Measurements from ENCODE around the gene PABPC1L. TPM values are rescaled to one million over a fixed set of nuclear protein-coding genes. Genes with fewer than 3 reads are reported as not detected.
"Not testable (repeated sequence)": the region's sequence is repeated elsewhere in the genome, so short reads cannot be mapped to it uniquely, and the experiment has no call there.

The PABPC1L gene
- total RNA-seq, 1 experiment from 2014 or later: 102 TPM

GRCh38 chr20:44866703-44867335 lies 43.0 kb upstream of the PABPC1L start:
- ATAC-seq: 0 out of 2 replicates have a peak, but pooled peaks have one; percentile 31

DNA sequence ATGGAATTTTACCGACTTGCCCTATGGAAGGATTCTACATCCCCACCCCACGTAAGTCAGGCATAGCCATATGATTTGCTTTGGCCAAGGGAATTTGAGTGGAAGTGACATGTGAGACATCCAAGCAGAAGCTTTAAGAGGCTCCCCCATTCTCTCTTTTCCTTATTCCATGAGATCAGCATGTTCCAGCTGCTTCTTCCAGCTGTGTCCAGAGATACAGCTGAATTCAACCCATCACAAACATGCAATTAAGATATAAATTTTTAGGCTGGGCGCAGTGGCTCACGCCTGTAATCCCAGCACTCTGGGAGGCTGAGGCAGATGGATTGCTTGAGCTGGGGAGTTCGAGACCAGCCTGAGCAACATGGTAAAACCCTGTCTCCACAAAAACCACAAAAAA lies 40.4 kb upstream of the PABPC1L start:
- intact Hi-C loops (cut with micrococcal nuclease; ENCODE audit: unreplicated experiment) (loop anchor here (5.0 to 10.0 kb wide), 2 partner anchors 67 to 185 kb away; no protein-coding TSS in a partner anchor), in situ Hi-C loops (cut with HindIII; ENCODE audit: low pct_unique_long_range_greater_than_20kb, low sequenced_read_pairs) (no loop called here)
- CTCF ChIA-PET: interaction anchor here (1.4 kb wide), 1 partner anchor 84 kb away, joined by 3 read pairs; no protein-coding TSS in a partner anchor
- Histone ChIP-seq H3K27ac (ENCODE audit: low read length) (no peak overlapping the region), H3K9me3 (ENCODE audit: control insufficient read depth, insufficient read depth, low read depth, low read length) (no peaks in the 10 kb centered on the region), H3K27me3 (ENCODE audit: control insufficient read depth, insufficient read depth, low read length) (no peaks in the 10 kb centered on the region), H3K4me1 (ENCODE audit: control insufficient read depth, insufficient read depth, low read length) (peaks cover 5% of the 10 kb centered on the region; the same call in 1 of the 2 replicates), H3K36me3 (ENCODE audit: control insufficient read depth, insufficient read depth, low read length) (no peaks in the 10 kb centered on the region), H3K4me3 (ENCODE audit: low read depth in 2 of 2, low read length in 2 of 2) (no peak overlapping the region)
- TF ChIP-seq CTCF (IDR thresholded peaks at IDR 0.05) (no peak), POLR2AphosphoS5 (IDR thresholded peaks at IDR 0.05; ENCODE audit: low read depth, low read length) (no peak), TCF7L2 (IDR thresholded peaks at IDR 0.05; ENCODE audit: low read depth, low read length) (no peak), REST (IDR thresholded peaks at IDR 0.05; ENCODE audit: insufficient read depth in 1 of 2, low read depth in 2 of 2, low read length in 1 of 2) (no peak), SIN3A (IDR thresholded peaks at IDR 0.05; ENCODE audit: borderline replicate concordance, insufficient read depth, low read depth, low read length) (no peak)
- POLR2A ChIA-PET: no interaction called here
- ATAC-seq: no peak
- DNase-seq (ENCODE audit: low read depth, low spot score): no peak
- BruUV-seq (replicated peaks): no TSS peak

More at GRCh38 chr20:44866703-44867335, 43.0 kb upstream of the PABPC1L start:
- POLR2A ChIA-PET: no interaction called here
- BruUV-seq (replicated peaks): no TSS peak
- peaks cover 5% of the 10 kb centered on the region; the same call in 1 of the 2 replicates for H3K4me1 ChIP-seq (ENCODE audit: control insufficient read depth, insufficient read depth, low read length)
- no peaks in the 10 kb centered on the region for H3K27me3 ChIP-seq (ENCODE audit: control insufficient read depth, insufficient read depth, low read length)
- in situ Hi-C loops (cut with HindIII; ENCODE audit: low pct_unique_long_range_greater_than_20kb, low sequenced_read_pairs) (no loop called here), intact Hi-C loops (cut with micrococcal nuclease; ENCODE audit: unreplicated experiment) (loop anchor here (1.0 to 10.0 kb wide), 3 partner anchors 65 to 182 kb away; no protein-coding TSS in a partner anchor)
- no peaks in the 10 kb centered on the region for H3K36me3 ChIP-seq (ENCODE audit: control insufficient read depth, insufficient read depth, low read length)
- no peak for DNase-seq (ENCODE audit: low read depth, low spot score)
- CTCF ChIA-PET: interaction anchor here (0.7 to 1.7 kb wide), 4 partner anchors 81 to 163 kb away, joined by 3 to 16 read pairs (median 5); no protein-coding TSS in a partner anchor
- H3K27ac ChIP-seq (ENCODE audit: low read length): no peak overlapping the region
- H3K4me3 ChIP-seq (ENCODE audit: low read depth in 2 of 2, low read length in 2 of 2): no peak overlapping the region
- TF ChIP-seq SIN3A (IDR thresholded peaks at IDR 0.05; ENCODE audit: borderline replicate concordance, insufficient read depth, low read depth, low read length): no peak
- TF ChIP-seq POLR2AphosphoS5 (IDR thresholded peaks at IDR 0.05; ENCODE audit: low read depth, low read length): no peak
- TF ChIP-seq TCF7L2 (IDR thresholded peaks at IDR 0.05; ENCODE audit: low read depth, low read length): no peak
- TF ChIP-seq REST (IDR thresholded peaks at IDR 0.05; ENCODE audit: insufficient read depth in 1 of 2, low read depth in 2 of 2, low read length in 1 of 2): no peak
- TF ChIP-seq CTCF (IDR thresholded peaks at IDR 0.05): no peak
- no peaks in the 10 kb centered on the region for H3K9me3 ChIP-seq (ENCODE audit: control insufficient read depth, insufficient read depth, low read depth, low read length)

DNA sequence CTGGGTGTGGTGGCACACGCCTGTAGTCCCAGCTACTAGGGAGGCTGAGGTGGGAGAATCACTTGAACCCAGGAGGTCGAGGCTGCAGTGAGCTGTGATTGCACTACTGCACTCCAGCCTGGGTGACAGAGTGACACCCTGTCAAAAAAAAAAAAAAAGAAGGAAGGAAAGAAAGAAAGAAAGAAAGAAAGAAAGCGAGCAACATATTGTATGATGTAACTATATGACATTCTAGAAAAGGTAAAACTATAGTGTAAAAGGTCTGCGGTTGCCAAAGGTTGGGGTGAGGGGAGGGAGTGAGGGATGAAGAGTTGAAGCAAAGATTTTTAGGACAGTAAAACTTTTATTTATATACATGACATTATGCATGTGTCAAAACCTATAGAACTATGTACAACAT lies 27.5 kb upstream of the PABPC1L start:
- in situ Hi-C loops (cut with HindIII; ENCODE audit: low pct_unique_long_range_greater_than_20kb, low sequenced_read_pairs); ATAC-seq; DNase-seq (ENCODE audit: low read depth, low spot score); H3K4me3 ChIP-seq (ENCODE audit: low read depth in 2 of 2, low read length in 2 of 2); H3K36me3 ChIP-seq (ENCODE audit: control insufficient read depth, insufficient read depth, low read length); H3K27ac ChIP-seq (ENCODE audit: low read length); POLR2A ChIA-PET; H3K4me1 ChIP-seq (ENCODE audit: control insufficient read depth, insufficient read depth, low read length); CTCF ChIA-PET; H3K27me3 ChIP-seq (ENCODE audit: control insufficient read depth, insufficient read depth, low read length); BruUV-seq (replicated peaks); H3K9me3 ChIP-seq (ENCODE audit: control insufficient read depth, insufficient read depth, low read depth, low read length); intact Hi-C loops (cut with micrococcal nuclease; ENCODE audit: unreplicated experiment): not testable (repeated sequence)

All from Panc1 (cell line).